Measurements from ENCODE around the gene GBA2. TPM values are rescaled to one million over a fixed set of nuclear protein-coding genes. Genes with fewer than 3 reads are reported as not detected.
A peak's percentile ranks its signal among the peaks of the same experiment; 100 is the strongest.

The GBA2 gene
- total and polyA plus RNA-seq, 2 experiments from 2014 or later: 135 to 157 TPM

DNA sequence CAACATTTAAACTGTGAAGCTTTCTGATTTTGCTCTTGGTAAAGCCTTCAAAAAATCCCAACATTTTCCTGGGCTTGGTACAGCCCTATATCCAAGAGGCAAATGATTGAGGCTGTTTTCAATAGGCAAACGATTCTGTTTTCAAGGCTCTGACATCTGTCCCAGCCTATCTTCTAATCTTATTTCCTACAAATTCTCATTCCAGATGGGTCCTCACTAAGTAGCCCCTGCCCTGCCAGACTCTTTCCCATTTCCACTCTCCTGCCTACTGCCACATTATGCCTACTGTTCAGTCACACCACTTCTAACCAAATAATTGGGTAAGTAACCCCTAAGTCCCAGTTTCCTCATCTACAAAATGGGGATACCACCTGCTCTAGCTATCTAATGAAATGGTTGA is 3.5 kb downstream of the GBA2 start:
- H3K27me3 ChIP-seq: no peaks in the 10 kb centered on the region
- no peaks in the 10 kb centered on the region for H3K9me3 ChIP-seq (ENCODE audit: low read depth)
- H3K4me1 ChIP-seq (ENCODE audit: low read depth): peaks cover 16% of the 10 kb centered on the region
- H3K27ac ChIP-seq: no peak overlapping the region
- H3K4me3 ChIP-seq: peak overlapping the region; percentile 75
- TF ChIP-seq, protein P1, sequence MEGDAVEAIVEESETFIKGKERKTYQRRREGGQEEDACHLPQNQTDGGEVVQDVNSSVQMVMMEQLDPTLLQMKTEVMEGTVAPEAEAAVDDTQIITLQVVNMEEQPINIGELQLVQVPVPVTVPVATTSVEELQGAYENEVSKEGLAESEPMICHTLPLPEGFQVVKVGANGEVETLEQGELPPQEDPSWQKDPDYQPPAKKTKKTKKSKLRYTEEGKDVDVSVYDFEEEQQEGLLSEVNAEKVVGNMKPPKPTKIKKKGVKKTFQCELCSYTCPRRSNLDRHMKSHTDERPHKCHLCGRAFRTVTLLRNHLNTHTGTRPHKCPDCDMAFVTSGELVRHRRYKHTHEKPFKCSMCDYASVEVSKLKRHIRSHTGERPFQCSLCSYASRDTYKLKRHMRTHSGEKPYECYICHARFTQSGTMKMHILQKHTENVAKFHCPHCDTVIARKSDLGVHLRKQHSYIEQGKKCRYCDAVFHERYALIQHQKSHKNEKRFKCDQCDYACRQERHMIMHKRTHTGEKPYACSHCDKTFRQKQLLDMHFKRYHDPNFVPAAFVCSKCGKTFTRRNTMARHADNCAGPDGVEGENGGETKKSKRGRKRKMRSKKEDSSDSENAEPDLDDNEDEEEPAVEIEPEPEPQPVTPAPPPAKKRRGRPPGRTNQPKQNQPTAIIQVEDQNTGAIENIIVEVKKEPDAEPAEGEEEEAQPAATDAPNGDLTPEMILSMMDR (IDR thresholded peaks at IDR 0.05; ENCODE audit: low read depth, low read length): no peak
- peaks cover 36% of the 10 kb centered on the region for H3K36me3 ChIP-seq
- no peak for DNase-seq (ENCODE audit: low read depth in 1 of 2, low spot score in 1 of 2)

DNA sequence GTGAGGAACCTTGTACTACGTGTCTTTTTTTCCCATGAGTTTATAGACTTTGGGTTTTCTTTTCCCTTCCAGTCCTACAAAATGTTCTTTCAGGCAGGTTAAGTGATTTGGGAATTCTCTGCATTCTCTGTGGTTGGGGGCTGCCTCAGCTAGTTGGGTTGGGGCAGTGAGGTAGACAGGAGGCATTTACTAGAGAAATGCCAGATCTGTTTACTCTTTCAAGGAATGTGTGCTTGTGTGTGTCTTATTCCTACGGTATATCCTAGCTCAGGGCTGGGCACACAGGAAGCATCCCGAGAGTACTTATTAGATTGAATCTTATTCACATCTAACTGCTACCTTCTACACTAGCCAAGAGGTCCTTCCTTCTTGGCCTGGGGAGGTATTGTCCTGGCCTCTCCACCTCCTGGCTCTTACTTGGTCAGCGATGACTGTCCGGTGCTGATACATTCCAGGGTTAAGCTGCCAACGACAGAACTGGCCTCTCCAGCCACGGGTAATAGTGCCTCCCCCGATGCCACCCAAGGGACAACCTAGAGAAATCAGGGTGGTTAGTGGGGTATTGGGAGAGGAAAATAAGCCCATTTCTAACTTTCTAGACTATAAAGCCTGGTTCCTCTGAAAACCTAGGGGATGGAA is 5.0 kb downstream of the GBA2 start:
- peaks cover 52% of the 10 kb centered on the region for H3K36me3 ChIP-seq
- H3K27ac ChIP-seq: no peak overlapping the region
- TF ChIP-seq, protein P1 (IDR thresholded peaks at IDR 0.05; ENCODE audit: low read depth, low read length): no peak
- peaks cover 12% of the 10 kb centered on the region for H3K4me1 ChIP-seq (ENCODE audit: low read depth)
- H3K9me3 ChIP-seq (ENCODE audit: low read depth): no peaks in the 10 kb centered on the region
- DNase-seq (ENCODE audit: low read depth in 1 of 2, low spot score in 1 of 2): no peak
- no peaks in the 10 kb centered on the region for H3K27me3 ChIP-seq
- no peak overlapping the region for H3K4me3 ChIP-seq

- DNase-seq (ENCODE audit: low read depth in 1 of 2, low spot score in 1 of 2): no peak
- Histone ChIP-seq H3K4me3 (no peak overlapping the region), H3K27me3 (no peaks in the 10 kb centered on the region), H3K9me3 (ENCODE audit: low read depth) (no peaks in the 10 kb centered on the region), H3K36me3 (peaks cover 57% of the 10 kb centered on the region), H3K27ac (no peak overlapping the region), H3K4me1 (ENCODE audit: low read depth) (peaks cover 12% of the 10 kb centered on the region)
- TF ChIP-seq, protein P1 (IDR thresholded peaks at IDR 0.05; ENCODE audit: low read depth, low read length): no peak
Measured at GRCh38 chr9:35743452-35743851, 5.6 kb downstream of the GBA2 start.

DNA sequence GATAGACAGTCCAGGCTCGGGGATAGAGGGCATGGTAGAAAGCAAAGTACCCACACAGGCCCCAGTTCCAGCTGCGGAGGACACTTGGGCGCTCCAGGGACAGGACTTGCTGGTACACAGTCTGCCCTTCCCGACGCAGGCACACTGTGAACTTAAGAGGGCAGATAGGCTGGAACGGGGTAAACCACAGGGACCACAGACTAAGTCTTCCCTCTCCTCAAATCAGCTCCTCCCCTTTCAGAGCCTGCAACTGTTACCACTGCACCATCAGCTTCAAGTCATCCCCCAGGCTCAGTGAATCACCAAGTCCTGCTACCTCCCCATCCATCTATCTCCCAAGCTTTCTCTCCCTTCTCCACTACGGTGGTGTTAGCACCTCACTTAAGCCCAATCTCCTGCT is 7.3 kb downstream of the GBA2 start:
- no peaks in the 10 kb centered on the region for H3K9me3 ChIP-seq (ENCODE audit: low read depth)
- peaks cover 12% of the 10 kb centered on the region for H3K4me1 ChIP-seq (ENCODE audit: low read depth)
- no peak overlapping the region for H3K4me3 ChIP-seq
- TF ChIP-seq, protein P1 (IDR thresholded peaks at IDR 0.05; ENCODE audit: low read depth, low read length): no peak
- H3K27ac ChIP-seq: peak overlapping the region; percentile 25
- no peak for DNase-seq (ENCODE audit: low read depth in 1 of 2, low spot score in 1 of 2)
- H3K27me3 ChIP-seq: no peaks in the 10 kb centered on the region
- H3K36me3 ChIP-seq: peaks cover 74% of the 10 kb centered on the region

DNA sequence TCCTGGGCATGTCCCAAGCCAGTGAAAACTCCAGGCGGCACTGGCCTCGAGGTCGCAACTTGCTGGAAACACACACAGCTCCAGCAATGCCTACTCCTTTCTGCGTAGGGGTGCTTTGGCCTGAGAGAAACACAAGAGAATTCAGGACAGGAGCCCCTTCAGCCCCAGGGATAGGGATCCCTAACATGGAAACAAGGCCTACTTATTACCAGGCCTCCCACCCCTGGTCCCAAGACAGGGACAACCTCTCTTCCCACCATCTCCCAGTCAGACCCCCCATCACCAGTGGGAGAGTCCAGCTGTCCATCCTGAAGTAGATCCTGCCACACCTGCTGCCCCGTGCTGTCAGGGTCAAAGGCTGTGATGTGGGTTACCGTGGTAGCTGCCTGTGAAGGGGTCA is 8.8 kb downstream of the GBA2 start:
- H3K27me3 ChIP-seq: no peaks in the 10 kb centered on the region
- TF ChIP-seq, protein P1 (IDR thresholded peaks at IDR 0.05; ENCODE audit: low read depth, low read length): no peak

More for the DNA sequence above, 8.8 kb downstream of the GBA2 start:
- Histone ChIP-seq H3K9me3 (ENCODE audit: low read depth) (no peaks in the 10 kb centered on the region), H3K4me1 (ENCODE audit: low read depth) (no peaks in the 10 kb centered on the region), H3K36me3 (peaks cover 82% of the 10 kb centered on the region), H3K27ac (no peak overlapping the region), H3K4me3 (no peak overlapping the region)
- no peak for DNase-seq (ENCODE audit: low read depth in 1 of 2, low spot score in 1 of 2)
